WTC11 (cell line): Measurements from ENCODE around the gene TMEM185A. TPM values are rescaled to one million over a fixed set of nuclear protein-coding genes. Genes with fewer than 3 reads are reported as not detected.

Source experiments
- ATAC-seq: fragments of 200-7000 bp; cut with Tn5 transposase; 2 replicates; pipeline ENCODE4 v1.10.0; 2021; ENCODE audit warnings: mild to moderate bottlenecking, moderate library complexity
- CTCF ChIA-PET: fragments of 300-600 bp; sonication (Branson Sonifier 250); formaldehyde crosslinking; loops from one replicate; lab custom pipeline; 2021; ENCODE audit warnings: antibody characterized with exemption; lab: Charles Lee
- POLR2A ChIA-PET: fragments of 350-600 bp; sonication (Branson Sonifier 250); formaldehyde crosslinking; loops from one replicate; lab custom pipeline; 2021; ENCODE audit warnings: antibody characterized with exemption; lab: Charles Lee
- DNase-seq: peaks from one replicate; pipeline ENCODE4 v3.0.0; 2021; ENCODE audit warnings: low spot score
- H3K27ac Mint-ChIP-seq: 2 replicates; pipeline ENCODE4 v1.8.0; 2021; ENCODE audit warnings: mixed read lengths
- H3K27me3 Mint-ChIP-seq: 2 replicates; pipeline ENCODE4 v1.8.0; 2021; ENCODE audit warnings: low read depth, mild to moderate bottlenecking, moderate library complexity, mixed read lengths
- H3K36me3 Mint-ChIP-seq: 2 replicates; pipeline ENCODE4 v1.8.0; 2021; ENCODE audit warnings: mixed read lengths
- H3K4me1 Mint-ChIP-seq: 2 replicates; pipeline ENCODE4 v1.8.0; 2022; ENCODE audit warnings: mixed read lengths
- H3K4me3 Mint-ChIP-seq: 2 replicates; pipeline ENCODE4 v1.8.0; 2021; ENCODE audit warnings: mild to moderate bottlenecking, moderate library complexity, mixed read lengths
- H3K9me3 Mint-ChIP-seq: 2 replicates; pipeline ENCODE4 v1.8.0; 2021; ENCODE audit warnings: mixed read lengths
- ESRRA ChIP-seq: sonication (generic); formaldehyde crosslinking; IDR thresholded peaks from 2 replicates; pipeline ENCODE4 v1.8.1; 2022; ENCODE audit warnings: mild to moderate bottlenecking, missing genetic modification reagents, borderline replicate concordance
- FOXJ3 ChIP-seq: sonication (generic); formaldehyde crosslinking; IDR thresholded peaks from 2 replicates; pipeline ENCODE4 v1.9.0; 2021; ENCODE audit warnings: missing genetic modification reagents, mild to moderate bottlenecking, borderline replicate concordance
- GRHL2 ChIP-seq: fragments of 250-450 bp; sonication (Bioruptor Pico); IDR thresholded peaks from 2 replicates; pipeline ENCODE4 v1.8.0; 2022; ENCODE audit warnings: mild to moderate bottlenecking, moderate library complexity; ENCODE audit not compliant: insufficient replicate concordance, severe bottlenecking
- HMGA2 ChIP-seq: fragments of 250-450 bp; sonication (Bioruptor Pico); IDR thresholded peaks from 2 replicates; pipeline ENCODE4 v1.4.0; 2021; ENCODE audit warnings: mild to moderate bottlenecking, moderate library complexity
- KAT7 ChIP-seq: sonication (generic); formaldehyde crosslinking; IDR thresholded peaks from 2 replicates; pipeline ENCODE4 v1.8.1; 2023; ENCODE audit warnings: missing genetic modification reagents, mild to moderate bottlenecking, borderline replicate concordance
- MXD4 ChIP-seq: fragments of 250-450 bp; sonication (Bioruptor Pico); IDR thresholded peaks from 2 replicates; pipeline ENCODE4 v1.8.0; 2021; ENCODE audit warnings: mild to moderate bottlenecking, moderate library complexity, borderline replicate concordance
- SMAD3 ChIP-seq: sonication (generic); formaldehyde crosslinking; IDR thresholded peaks from 2 replicates; pipeline ENCODE4 v1.8.0; 2022; ENCODE audit warnings: missing genetic modification reagents, mild to moderate bottlenecking, borderline replicate concordance
- SMAD4 ChIP-seq: sonication (generic); formaldehyde crosslinking; IDR thresholded peaks from 2 replicates; pipeline ENCODE4 v1.8.0; 2022; ENCODE audit warnings: mild to moderate bottlenecking, missing genetic modification reagents
- TEAD1 ChIP-seq: sonication (generic); formaldehyde crosslinking; IDR thresholded peaks from 2 replicates; pipeline ENCODE4 v1.8.0; 2022; ENCODE audit warnings: mild to moderate bottlenecking, missing genetic modification reagents
- ZNF416 ChIP-seq: fragments of 250-450 bp; sonication (Bioruptor Pico); IDR thresholded peaks from 2 replicates; pipeline ENCODE4 v1.9.0; 2021; ENCODE audit warnings: mild to moderate bottlenecking, inconsistent platforms
- ZNF671 ChIP-seq: fragments of 250-450 bp; sonication (Bioruptor Pico); IDR thresholded peaks from 2 replicates; pipeline ENCODE4 v1.8.0; 2021; ENCODE audit warnings: mild to moderate bottlenecking
- total RNA-seq: library from RNA; stranded (reverse); gene quantifications from 3 replicates; pipeline ENCODE4 v1.2.3, GENCODE V29; 2021
- TF ChIP-seq, protein P1 (sequence below): fragments of 250-450 bp; sonication (Bioruptor Pico); conservative IDR thresholded peaks from 2 replicates; pipeline ENCODE4 v1.9.0; 2021; ENCODE audit warnings: mild to moderate bottlenecking
- TF ChIP-seq, protein P2 (sequence below): sonication (generic); formaldehyde crosslinking; IDR thresholded peaks from 2 replicates; pipeline ENCODE4 v1.8.0; 2023; ENCODE audit warnings: mild to moderate bottlenecking, missing genetic modification reagents
- TF ChIP-seq, protein P3 (sequence below): sonication (generic); formaldehyde crosslinking; IDR thresholded peaks from 2 replicates; pipeline ENCODE4 v1.8.1; 2023; ENCODE audit warnings: mild to moderate bottlenecking, missing genetic modification reagents
- TF ChIP-seq, protein P4 (sequence below): sonication (generic); formaldehyde crosslinking; IDR thresholded peaks from 2 replicates; pipeline ENCODE4 v1.8.0; 2022; ENCODE audit warnings: mild to moderate bottlenecking, missing genetic modification reagents
- TF ChIP-seq, protein P5 (sequence below): sonication (generic); formaldehyde crosslinking; IDR thresholded peaks from 2 replicates; pipeline ENCODE4 v1.8.1; 2022; ENCODE audit warnings: low read depth, mild to moderate bottlenecking, moderate library complexity, missing genetic modification reagents, borderline replicate concordance
- TF ChIP-seq, protein P6 (sequence below): sonication (generic); formaldehyde crosslinking; IDR thresholded peaks from 2 replicates; pipeline ENCODE4 v1.8.1; 2023; ENCODE audit warnings: mild to moderate bottlenecking, missing genetic modification reagents, moderate library complexity
- TF ChIP-seq, protein P7 (sequence below): sonication (generic); formaldehyde crosslinking; IDR thresholded peaks from 2 replicates; pipeline ENCODE4 v1.8.1; 2022; ENCODE audit warnings: mild to moderate bottlenecking, moderate library complexity, missing genetic modification reagents

The TMEM185A gene
- total RNA-seq, 1 experiment from 2014 or later: 20.2 TPM

DNA sequence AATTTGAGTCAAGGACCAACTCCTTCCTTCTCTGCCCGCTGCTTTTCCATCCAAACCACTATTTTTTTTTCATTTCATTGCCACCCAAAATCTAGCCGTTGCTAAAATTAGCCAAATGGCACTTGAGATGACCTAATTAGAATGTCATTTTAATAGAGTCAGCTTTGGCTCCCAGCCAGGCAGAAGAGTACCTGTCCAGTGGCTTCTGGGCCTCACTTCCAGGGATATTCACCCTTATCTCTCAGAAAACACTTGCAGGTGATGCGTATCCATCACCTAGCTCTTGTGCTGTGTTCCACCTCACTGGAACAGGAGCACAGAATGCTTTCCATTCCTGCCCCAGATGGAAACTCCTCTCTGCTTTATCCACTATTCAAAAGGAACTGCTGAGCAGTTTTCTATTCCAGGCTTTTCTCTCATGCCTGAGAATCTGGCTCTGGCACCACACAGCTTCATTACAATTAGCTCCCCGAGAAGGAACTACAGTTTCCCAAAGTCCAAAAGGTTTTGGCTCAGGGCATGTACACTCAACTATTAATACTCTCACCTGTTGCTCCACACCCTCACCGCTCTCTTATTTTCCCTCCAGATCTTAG, 62.8 kb downstream of the TMEM185A start (continued):
- TF ChIP-seq, protein P1, sequence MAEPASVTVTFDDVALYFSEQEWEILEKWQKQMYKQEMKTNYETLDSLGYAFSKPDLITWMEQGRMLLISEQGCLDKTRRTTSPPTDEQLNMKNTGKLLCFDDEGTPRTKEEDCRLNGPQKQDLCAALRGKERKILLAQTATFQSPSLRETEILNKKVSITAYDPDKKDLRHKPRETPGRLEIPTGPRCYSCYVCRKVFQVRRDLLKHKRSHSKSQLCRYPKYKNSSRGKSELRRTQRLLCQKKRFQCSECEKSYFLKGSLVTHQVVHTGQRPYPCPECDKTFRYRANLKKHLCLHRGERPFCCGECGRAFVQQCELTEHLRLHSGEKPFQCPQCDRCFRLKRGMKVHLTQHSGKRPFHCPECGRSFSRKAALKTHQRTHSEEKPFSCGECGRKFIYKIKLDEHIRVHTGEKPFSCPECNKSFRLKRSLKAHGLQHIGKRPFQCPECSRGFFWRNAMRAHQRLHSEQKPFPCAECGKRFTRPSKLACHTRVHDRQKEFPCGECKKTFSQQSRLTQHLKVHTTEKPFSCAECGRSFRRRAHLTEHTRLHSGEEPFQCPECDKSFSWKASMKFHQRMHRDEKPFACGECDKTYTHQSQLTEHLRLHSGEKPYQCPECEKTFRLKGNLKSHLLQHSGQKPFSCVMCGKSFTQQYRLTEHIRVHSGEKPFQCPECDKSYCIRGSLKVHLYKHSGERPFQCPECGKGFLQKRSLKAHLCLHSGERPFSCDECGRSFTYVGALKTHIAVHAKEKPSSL (CRISPR knock-in tag): no peak
- TF ChIP-seq, protein P2, sequence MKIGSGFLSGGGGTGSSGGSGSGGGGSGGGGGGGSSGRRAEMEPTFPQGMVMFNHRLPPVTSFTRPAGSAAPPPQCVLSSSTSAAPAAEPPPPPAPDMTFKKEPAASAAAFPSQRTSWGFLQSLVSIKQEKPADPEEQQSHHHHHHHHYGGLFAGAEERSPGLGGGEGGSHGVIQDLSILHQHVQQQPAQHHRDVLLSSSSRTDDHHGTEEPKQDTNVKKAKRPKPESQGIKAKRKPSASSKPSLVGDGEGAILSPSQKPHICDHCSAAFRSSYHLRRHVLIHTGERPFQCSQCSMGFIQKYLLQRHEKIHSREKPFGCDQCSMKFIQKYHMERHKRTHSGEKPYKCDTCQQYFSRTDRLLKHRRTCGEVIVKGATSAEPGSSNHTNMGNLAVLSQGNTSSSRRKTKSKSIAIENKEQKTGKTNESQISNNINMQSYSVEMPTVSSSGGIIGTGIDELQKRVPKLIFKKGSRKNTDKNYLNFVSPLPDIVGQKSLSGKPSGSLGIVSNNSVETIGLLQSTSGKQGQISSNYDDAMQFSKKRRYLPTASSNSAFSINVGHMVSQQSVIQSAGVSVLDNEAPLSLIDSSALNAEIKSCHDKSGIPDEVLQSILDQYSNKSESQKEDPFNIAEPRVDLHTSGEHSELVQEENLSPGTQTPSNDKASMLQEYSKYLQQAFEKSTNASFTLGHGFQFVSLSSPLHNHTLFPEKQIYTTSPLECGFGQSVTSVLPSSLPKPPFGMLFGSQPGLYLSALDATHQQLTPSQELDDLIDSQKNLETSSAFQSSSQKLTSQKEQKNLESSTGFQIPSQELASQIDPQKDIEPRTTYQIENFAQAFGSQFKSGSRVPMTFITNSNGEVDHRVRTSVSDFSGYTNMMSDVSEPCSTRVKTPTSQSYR: no peak
- TF ChIP-seq, protein P3, sequence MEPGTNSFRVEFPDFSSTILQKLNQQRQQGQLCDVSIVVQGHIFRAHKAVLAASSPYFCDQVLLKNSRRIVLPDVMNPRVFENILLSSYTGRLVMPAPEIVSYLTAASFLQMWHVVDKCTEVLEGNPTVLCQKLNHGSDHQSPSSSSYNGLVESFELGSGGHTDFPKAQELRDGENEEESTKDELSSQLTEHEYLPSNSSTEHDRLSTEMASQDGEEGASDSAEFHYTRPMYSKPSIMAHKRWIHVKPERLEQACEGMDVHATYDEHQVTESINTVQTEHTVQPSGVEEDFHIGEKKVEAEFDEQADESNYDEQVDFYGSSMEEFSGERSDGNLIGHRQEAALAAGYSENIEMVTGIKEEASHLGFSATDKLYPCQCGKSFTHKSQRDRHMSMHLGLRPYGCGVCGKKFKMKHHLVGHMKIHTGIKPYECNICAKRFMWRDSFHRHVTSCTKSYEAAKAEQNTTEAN (CRISPR knock-in tag): no peak
- TF ChIP-seq ESRRA (CRISPR knock-in tag): no peak
- TF ChIP-seq, protein P4, sequence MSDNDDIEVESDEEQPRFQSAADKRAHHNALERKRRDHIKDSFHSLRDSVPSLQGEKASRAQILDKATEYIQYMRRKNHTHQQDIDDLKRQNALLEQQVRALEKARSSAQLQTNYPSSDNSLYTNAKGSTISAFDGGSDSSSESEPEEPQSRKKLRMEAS (CRISPR knock-in tag): no peak

DNA sequence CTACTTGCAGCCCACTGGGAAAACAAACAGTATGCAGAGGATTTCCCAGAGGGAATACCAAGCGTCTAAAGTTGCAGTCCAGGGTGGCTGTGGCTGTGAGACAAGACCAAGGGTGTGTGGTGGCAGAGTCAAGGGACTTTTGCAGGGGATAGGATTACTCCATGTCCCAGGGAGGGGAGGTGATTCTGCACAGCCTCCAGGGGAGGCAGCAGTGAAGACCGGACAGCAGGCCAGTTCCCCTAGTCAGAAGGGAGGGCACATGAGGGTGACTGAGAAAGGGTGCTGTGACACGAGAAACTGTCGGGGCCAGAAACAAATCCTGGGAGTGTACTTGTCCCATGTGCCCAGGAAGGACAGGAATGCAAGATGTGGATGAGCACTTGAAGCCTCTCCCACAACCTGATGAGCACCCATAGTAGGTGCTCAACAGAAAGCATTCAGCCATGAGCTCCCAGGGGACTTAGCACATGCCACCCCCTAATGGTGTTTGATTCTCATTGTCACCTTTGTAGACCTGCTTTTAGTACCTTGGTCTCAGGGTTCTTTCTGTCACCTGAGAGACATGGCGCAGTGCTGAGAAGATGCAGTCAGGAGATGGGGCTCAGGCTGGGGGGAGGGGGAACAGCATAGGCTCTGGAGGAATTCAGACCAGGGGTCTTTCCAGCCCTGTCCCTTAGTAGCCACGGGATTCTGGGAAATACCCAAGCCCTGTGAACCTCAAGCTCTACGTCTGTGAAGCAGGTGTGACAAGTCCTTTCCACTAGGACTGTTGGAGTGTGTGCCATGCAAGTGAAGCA, 63.8 kb downstream of the TMEM185A start:
- ATAC-seq (no peak), DNase-seq (no peak)
- H3K4me1 Mint-ChIP-seq: no peaks in the 10 kb centered on the region; the same call in 1 of the 2 replicates
- no peak for TF ChIP-seq GRHL2 (CRISPR knock-in tag)
- TF ChIP-seq FOXJ3 (CRISPR knock-in tag): no peak
- no peak for TF ChIP-seq SMAD4 (CRISPR knock-in tag)
- TF ChIP-seq, protein P4 (CRISPR knock-in tag): no peak
- no peak for TF ChIP-seq TEAD1
- TF ChIP-seq HMGA2 (CRISPR knock-in tag): no peak
- no peak for TF ChIP-seq MXD4 (CRISPR knock-in tag)
- TF ChIP-seq, protein P3 (CRISPR knock-in tag): no peak
- TF ChIP-seq, protein P5, sequence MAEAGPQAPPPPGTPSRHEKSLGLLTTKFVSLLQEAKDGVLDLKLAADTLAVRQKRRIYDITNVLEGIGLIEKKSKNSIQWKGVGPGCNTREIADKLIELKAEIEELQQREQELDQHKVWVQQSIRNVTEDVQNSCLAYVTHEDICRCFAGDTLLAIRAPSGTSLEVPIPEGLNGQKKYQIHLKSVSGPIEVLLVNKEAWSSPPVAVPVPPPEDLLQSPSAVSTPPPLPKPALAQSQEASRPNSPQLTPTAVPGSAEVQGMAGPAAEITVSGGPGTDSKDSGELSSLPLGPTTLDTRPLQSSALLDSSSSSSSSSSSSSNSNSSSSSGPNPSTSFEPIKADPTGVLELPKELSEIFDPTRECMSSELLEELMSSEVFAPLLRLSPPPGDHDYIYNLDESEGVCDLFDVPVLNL (CRISPR knock-in tag): no peak
- no peak for TF ChIP-seq KAT7 (CRISPR knock-in tag)
- no peak for TF ChIP-seq ZNF416 (CRISPR knock-in tag)
- TF ChIP-seq, protein P6, sequence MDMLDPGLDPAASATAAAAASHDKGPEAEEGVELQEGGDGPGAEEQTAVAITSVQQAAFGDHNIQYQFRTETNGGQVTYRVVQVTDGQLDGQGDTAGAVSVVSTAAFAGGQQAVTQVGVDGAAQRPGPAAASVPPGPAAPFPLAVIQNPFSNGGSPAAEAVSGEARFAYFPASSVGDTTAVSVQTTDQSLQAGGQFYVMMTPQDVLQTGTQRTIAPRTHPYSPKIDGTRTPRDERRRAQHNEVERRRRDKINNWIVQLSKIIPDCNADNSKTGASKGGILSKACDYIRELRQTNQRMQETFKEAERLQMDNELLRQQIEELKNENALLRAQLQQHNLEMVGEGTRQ: no peak
- TF ChIP-seq, protein P7, sequence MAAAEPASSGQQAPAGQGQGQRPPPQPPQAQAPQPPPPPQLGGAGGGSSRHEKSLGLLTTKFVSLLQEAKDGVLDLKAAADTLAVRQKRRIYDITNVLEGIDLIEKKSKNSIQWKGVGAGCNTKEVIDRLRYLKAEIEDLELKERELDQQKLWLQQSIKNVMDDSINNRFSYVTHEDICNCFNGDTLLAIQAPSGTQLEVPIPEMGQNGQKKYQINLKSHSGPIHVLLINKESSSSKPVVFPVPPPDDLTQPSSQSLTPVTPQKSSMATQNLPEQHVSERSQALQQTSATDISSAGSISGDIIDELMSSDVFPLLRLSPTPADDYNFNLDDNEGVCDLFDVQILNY: no peak
- TF ChIP-seq ZNF671 (CRISPR knock-in tag): no peak
- no peak for TF ChIP-seq SMAD3 (CRISPR knock-in tag)
- CTCF ChIA-PET: no interaction called here
- no peaks in the 10 kb centered on the region; the same call in none of the 2 replicates for H3K27me3 Mint-ChIP-seq
- H3K27ac Mint-ChIP-seq: no peak overlapping the region
- POLR2A ChIA-PET: no interaction called here
- peaks cover 11% of the 10 kb centered on the region for H3K36me3 Mint-ChIP-seq
- no peak overlapping the region for H3K4me3 Mint-ChIP-seq
- peaks cover 16% of the 10 kb centered on the region for H3K9me3 Mint-ChIP-seq
